Measurements from ENCODE around the gene CDK19.
"Not testable (repeated sequence)": the region's sequence is repeated elsewhere in the genome, so short reads cannot be mapped to it uniquely, and the experiment has no call there.

CDK19 gene

DNA sequence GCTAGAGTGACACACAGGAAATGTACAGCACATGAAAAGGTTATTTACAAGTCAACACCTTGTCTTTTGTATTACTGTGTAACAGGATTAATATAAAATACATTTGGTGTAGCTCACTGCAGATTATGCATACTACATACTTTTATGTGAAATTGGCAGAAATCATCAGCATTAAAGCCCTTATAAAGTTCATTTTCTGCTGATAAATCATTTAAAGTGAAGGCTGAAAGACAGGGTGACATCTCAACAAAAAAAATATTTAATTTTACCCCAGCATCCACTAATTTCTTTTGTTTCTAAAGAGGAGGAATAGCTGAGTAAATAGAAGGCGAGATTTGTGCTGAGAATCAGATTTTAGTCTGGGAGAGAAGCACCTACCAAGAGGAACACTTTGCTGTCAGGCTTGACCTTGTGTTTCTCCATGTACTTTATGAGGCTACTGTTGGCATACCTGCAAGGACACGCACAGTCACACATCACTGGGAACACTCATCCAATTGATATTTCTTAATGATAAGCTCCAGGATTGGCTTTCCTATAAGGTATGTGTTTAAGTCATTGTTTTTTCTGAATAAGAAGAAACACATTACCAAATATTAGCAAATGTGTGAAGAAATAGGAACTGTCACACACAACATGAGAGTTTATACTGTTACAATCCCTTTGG, 192.2 kb downstream of the CDK19 start:
- DNase-seq (ENCODE audit: low spot score) = no peak

DNA sequence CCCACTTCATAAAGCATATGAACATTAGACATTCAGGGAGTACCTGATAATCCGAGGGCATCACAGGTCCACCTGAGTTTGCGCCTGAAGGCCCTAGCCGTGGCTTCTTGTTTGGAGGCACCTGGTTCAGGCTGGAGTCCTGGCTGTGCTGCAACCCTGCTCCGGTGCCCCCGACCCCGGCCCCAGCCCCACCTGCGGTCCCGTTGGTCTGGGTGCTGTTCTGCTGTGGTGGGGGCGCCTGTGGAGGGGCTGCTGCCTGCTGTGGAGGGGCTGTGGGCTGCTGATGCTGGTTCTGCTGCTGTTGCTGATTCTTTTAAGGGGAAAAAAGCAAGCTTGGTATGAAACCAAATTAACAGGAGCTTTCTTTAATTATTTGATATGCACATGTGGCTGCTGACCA, 194.2 kb downstream of the CDK19 start:
- no peak for DNase-seq (ENCODE audit: low spot score)

DNA sequence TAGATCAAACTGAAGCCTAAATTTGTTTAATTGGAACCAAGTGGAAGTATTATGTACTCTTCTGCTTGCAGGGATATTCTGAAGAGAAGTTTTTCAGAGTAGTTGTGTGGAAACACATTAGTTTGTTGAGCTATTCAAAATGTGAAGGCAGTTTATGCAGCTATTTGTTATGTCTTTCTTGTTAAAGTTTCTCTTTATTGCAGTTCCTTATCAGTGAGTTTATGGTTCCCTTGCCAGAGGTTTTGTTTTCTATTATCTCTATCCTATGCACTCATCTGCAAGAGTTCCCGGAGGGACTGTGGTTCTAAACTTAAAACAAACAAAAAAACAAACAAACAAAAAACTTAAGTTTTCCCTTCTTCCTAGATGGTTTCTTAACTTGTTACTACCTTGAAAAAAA, 195.2 kb downstream of the CDK19 start:
- DNase-seq (ENCODE audit: low spot score) = no peak

DNA sequence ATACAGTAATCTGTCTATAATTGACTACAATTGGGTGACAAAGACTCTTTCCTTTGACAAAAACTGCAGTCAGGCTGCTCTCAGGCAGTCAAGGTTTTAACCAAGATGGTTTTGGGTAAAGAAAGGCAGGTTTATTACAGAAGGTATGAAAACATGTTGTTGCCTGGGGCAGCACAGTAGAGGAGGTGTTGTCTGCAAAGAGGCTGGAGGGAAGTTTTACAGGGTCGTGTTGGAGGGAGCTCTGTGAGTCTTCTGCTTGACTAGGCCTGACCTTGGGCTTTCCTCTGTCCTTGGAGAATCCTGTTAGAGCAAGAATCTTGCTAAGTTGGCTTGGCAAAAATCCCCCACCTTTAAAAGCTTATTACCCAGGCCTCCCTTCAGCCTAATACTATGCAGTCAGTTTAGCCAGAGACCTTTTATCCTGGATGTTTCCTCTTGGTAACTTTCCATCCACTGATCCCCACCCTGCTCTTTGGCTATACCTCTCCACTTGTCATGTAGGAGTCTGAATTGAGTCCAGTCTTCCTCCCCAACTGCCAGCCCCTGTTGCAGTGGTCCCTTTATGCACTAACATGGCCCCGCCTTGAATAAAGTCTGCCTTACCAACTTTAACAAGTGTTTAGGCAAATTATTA, 195.9 kb downstream of the CDK19 start:
- DNase-seq (ENCODE audit: low spot score) = no peak

DNA sequence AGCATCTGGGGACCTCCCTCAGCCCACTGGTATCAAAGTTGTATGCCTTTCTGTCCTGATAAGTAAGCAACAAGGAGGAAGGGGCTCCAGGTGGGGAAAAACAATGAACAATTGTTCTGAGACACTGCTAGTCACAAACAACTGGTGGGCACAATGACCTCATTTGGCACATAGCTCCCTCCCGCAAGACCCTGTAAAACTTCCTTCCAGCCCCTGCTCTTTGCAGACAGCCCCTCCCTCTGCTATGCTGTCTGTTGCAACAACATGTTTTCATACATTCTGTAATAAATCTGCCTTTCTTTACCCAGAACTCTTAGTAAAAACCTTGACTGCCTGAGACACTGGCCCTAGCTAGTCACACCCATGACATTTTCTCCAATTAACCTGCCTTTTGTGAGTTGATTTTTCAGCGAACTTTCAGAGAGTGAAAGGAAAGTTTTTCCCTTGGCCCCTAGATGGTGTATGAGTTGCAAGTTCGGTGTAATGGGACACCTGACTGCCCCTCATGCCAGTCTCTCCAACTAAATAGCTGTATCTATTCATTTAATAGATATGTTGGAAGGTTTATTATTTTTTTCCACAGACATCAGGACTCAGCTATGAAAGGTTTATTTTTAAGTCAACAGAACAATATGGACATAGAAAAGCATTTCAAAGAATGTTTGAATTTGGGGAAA, 196.5 kb downstream of the CDK19 start:
- no peak for DNase-seq (ENCODE audit: low spot score)

DNA sequence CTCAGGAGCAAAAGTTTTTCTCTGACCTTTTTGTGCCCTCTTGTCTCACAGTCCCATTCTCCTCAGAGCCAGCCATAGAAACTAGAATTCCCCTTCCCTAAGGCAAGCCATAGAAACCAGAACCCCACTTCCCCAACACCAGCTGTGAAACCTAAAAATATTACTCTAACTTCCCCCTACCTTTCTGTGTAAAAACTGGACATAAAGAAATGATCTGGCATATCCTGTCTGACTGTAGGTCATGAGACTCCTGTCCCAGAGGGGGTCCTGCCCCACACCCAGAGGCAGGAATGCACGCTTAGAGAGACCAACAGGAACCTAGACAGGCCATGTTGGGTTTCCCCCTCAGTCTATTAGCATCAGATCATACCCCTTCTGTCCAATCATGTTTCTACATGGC, 198.2 kb downstream of the CDK19 start:
- DNase-seq (ENCODE audit: low spot score) = no peak

DNA sequence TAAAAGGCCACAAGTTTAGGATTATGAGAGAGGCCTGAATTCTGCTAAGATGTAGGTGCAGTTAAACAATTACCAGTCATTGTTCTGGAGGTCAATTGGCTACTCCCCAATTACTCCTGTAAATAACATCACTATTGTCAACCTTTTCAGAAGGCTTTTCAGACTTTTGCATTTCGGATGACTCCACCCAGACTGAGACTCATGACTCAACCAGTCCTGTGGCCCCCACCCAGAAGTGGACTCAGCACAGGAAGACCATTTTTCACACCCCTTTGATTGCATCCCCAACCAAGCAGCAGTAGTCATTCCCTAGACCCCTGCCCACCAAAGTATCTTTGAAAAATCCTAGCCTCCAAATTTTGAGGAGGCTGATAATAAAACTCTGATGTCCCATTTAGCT, 199.5 kb downstream of the CDK19 start:
- no peak for DNase-seq (ENCODE audit: low spot score)

DNA sequence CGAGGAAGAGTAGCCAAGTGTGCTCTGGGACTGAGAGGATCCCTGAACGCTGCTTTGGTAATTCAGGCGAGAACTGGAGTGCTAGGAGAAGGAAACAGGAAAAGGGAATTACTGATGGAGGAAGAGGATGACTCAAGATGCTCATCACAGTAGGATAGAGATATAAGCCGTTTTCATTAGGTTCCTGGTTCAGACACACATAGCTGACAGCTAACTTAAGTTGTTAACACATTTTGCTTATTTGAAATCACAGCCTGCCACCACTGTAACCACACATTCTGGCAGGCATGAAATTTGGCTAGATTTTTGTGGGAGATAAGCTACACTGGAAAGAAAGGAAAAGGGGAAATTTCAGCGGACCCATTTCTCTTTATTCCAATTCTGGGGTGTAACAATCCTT, 200.7 kb downstream of the CDK19 start:
- no peak for DNase-seq (ENCODE audit: low spot score)

DNA sequence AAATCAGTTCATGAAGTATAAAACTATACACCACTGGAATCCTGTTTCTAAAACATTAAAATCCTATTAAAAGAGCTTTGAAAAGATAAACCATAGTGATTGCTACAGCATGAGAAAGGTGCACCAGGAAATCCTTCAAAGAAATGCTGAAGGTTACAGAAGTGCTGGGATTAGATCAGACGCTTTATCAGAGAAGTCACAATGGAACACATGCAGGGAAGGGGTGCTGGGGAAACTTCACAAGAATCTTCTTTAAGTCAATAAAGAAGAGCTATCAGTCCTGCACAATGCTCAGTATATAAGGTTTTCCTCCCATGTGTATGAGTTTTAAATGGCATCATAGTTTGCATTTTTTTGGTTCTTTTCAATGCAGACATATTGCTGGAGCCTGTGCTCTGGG, 201.2 kb downstream of the CDK19 start:
- no peak for DNase-seq (ENCODE audit: low spot score)

DNA sequence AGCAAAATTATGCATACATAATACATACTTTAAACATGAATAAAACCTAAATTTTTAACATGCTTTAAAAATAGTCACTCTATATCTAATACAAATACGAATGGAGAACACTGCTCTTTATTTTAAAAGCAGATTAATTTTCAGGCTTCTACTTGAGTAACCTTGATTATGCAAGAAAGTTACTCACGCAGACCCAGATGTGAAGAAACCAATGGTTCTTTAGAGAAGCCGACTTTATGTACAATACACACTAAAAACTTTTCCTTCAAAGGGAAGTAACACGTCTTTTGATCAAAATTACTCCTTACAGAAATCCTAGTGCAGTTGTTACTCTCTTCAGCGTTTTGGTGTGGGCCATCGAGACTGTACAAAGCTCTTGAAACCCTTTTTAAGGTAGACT, 201.9 kb downstream of the CDK19 start:
- DNase-seq (ENCODE audit: low spot score) = no peak

DNA sequence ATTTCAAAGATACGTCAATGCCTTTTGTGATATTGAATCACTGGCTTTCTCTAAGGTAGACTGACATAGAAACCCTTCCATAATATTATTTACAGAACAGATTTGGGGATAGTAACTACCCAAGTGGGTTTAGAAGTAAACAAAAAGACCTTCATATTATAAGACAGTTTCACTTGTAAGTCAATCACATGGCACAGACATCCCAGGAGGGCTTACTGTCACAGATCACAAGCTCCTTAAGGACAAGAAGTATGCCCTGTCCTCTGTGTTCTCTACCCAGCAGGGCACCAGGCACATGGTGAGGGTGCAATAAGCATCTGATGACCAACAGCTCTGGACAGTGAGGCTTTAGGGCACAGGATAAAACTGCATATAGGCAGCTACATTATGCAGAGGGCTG, 203.0 kb downstream of the CDK19 start:
- DNase-seq (ENCODE audit: low spot score) = no peak

DNA sequence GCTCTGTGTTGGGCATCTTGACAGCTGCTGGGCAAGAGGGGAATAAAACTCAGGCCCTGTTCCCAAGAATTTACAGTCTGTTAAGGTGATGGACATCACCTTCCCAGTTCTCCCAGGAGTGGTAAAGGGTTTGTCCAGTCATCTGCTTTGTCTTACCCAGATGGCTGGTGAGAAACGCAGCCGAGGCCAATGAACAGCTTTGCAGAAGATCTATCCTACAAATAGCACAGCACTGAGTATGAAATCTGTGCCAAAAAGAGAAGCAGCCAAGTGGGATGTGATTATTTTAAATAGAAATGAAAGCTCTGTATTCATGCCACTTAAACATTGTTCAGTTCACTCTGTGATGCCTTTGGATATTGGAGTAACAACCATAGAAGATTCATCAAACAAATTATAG, 206.2 kb downstream of the CDK19 start:
- no peak for DNase-seq (ENCODE audit: low spot score)

DNA sequence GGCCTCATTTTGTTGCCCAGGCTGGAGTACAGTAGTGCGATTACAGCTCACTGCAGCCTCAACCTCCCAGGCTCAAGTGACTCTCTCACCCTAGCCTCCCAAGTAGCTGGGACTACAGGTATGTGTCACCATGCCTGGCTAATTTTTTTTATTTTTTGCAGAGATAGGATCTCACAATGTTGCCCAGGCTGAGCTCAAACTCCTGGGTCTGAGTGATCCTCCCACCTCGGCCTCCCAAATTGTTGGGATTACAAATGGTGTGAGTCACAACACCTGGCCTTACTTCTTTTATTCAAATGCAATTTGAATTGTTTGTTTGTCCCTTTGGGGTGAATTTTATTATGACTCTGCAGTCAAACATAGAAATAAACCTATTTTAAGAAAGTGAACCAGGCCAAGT, 207.1 kb downstream of the CDK19 start:
- no peak for DNase-seq (ENCODE audit: low spot score)

DNA sequence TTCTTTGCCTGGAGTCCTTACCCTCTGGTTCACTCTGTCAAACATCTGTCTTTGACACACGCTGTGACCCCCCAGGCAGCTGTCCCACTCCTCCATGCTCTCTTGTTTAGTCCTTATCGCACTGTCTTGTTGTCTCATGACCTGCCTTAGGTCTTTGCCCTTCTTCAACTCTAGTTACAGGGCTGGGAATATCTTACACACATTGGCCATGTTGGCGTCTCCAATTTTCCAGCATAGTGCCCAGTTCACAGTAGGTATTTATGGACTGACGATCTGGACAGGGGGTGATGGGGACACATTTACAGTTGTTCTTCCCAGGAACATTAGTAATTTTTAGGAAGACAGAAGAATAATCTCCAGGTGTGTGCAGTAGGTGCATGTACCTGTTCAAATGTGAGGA, 209.1 kb downstream of the CDK19 start:
- no peak for DNase-seq (ENCODE audit: low spot score)

DNA sequence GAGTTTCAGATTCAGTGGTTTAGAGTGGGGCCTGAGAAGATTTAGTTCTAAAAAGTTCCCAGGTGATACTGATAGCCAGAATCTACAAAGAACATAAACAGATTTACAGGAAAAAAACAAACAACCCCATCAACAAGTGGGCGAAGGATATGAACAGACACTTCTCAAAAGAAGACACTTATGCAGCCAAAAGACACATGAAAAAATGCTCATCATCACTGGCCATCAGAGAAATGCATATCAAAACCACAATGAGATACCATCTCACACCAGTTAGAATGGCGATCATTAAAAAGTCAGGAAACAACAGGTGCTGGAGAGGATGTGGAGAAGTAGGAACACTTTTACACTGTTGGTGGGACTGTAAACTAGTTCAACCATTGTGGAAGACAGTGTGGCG, 214.6 kb downstream of the CDK19 start:
- DNase-seq (ENCODE audit: low spot score) = not testable (repeated sequence)

DNA sequence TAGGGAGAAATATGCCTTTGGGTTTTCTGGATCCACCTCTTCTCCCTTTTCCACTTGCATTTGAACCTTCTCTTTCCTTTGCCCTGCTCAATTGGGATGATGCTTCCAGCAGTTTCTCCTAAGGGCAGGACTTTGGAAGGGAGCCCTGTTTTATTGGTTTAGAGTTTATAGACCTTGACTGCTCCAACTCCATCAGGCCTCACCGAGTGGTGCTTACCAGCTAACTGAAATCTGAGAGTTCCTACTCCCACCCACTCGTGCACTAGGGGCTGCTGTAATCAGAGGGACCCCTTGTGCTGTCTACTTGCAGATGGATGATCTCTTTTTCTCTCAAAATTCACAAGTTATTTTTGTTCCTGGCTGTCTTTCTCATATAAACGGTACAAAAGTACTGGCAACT, 217.5 kb downstream of the CDK19 start:
- DNase-seq (ENCODE audit: low spot score) = no peak

DNA sequence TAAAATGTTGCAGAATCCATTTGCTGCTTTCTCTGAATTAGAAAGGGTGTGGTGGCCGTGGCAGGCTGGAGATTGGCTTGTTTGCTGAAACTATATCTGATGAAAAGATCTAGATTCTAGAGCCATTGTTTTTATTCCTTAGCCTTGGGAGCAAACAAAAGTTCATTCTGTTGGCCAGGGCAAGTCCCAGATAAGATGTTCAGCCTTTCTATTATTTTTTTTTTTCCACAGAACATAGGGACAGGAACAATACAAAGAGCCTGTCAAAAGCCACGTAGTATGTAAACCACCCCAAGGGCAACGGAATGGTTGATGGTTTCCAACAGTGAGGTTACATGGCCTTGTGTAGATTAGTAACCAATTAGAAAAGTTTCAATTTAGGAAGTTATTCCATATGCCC, 218.9 kb downstream of the CDK19 start:
- no peak for DNase-seq (ENCODE audit: low spot score)

DNA sequence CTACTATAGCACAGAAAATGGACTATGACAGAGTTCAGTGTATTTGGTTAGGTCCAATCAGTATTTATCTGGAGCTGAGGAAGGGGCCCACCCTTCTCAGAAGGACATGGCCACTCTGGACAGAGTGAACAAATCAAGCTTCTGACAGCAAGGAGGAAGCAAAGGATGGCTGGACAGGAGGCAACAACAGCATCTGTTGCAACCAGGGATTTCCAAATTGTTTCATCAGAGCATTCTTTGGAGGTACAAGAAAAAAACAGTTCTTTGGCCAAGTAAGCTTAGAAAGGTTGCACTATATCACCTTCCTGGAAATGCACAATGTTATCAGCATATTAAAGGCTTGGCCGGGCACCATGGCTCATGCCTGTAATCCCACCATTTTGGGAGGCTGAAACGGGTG, 220.2 kb downstream of the CDK19 start:
- DNase-seq (ENCODE audit: low spot score) = no peak

DNA sequence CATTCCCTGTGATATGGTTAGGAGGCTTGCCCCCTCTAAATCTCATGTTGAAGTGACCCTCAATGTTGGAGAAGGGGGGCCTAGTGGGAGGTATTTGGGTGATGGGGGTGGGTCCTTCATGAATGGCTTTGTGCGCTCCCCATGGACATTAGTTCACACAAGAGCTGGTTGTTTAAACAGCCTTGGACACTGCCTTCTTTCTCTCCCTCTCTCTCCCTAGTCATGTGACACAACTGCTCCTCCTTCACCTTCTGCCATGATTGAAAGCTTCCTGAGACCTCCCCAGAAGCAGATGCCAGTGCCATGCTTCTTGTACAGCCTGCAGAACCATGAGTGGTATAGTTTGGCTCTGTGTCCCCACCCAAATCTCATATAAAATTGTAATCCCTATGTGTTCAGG, 221.6 kb downstream of the CDK19 start:
- no peak for DNase-seq (ENCODE audit: low spot score)

DNA sequence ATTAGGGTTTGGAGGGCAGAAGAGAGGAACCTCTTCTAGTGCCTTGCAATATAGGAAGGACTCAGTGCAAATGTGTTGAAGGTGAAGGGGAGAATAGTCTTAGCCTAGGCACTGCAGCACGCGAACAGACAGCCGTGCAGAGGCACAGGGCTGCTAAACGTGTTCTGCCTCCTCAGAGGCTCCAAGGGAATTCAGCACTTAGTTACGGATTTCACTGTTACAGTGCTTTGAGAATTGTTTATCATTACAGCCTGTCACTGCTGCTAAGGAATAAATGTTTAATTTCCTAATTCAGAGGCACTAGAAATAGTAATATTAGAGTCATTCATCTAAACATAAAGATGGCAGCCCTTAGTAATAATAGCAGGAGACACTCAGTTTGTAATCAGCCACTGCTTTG, 222.5 kb downstream of the CDK19 start:
- no peak for DNase-seq (ENCODE audit: low spot score)

DNA sequence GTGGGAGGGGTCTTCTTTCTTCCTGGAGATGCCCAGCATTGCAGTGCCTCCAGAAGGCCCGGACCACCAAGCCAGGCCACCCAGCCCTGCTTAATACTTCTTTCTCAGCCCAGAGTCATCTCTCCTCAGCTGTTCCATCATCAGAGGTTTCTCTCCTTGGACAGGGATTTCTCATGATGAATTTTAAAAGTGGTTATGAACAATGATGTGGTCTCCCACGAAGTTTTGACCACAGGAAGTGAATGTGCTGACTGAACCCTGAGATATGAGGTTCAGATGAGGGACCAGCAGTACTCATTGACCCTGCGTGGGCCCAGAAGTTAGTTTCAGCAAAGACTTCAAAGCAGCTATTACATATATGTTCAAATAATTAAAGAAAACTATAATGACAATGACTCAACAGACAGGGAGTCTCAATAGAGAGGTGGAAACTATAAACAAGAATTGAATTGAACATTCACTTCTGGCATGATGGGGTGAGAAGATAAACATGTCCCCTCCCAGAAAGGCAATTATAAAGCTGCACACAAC, 224.4 kb downstream of the CDK19 start:
- no peak for DNase-seq (ENCODE audit: low spot score)

DNA sequence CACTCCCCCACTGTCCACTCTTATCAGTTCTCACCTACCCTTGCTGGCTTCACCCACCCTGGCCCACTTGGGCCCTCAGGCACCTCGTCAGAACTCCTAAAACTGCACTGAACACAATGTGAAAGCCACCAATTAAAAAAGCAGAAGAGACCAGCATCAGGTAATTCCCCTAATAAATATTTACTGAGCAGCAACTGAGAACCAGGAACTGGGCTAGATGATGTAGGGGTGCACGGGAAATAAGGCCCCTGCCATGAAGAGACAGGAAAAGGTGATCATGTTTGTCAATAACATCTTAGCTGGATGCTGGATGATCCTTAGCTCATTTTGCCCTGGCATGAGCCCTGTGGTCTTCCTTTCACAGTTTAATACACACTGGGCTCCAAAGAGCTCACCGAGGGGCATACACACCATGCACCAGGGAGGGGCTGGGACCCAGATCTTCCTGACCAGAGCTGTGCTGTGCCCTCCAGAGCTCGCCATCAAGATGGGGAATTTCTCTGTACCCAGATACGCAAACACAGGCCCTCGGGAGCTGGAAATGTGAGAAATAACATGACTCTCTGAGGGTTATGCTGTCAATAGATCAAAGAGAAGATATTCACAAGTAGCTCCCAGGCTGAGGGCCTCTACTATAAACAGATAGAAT, 225.3 kb downstream of the CDK19 start:
- no peak for DNase-seq (ENCODE audit: low spot score)

DNA sequence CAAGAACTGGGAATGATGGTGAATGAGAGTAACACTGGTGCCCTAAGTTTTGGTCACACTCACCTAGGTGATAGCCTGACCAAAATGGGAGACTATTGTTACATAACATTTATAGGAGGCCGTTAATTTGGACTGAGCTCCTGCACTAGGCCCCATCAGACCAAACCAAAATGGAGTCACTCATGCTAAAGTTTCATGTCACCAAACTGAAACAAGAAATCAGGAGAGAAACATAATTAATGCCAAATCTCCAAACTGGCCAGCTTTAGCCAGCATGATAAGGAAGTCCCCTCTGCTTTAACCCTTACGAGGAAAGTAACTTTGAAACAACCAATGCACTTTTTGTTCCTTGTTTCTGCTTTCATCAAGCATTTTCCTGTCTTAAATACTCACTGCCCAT, 227.9 kb downstream of the CDK19 start:
- no peak for DNase-seq (ENCODE audit: low spot score)

All from left forelimb (tissue), 1 donor.